Upper lobe of left lung (tissue), 4 donors: Measurements from ENCODE around the gene HID1.

Experiments used
- CTCF ChIP-seq, 6 experiments: fragments of 450-650 bp in 4 of 6; fragments of 200-600 bp in 2 of 6; sonication (generic) in 2 of 6; IDR thresholded peaks; one replicate each; pipeline ENCODE4 v1.5.1; 2016 to 2019; ENCODE audit warnings: antibody characterized with exemption in 6 of 6
- POLR2A ChIP-seq, 4 donors: fragments of 450-650 bp; IDR thresholded peaks; one replicate each; pipeline ENCODE4 v1.5.1; 2016 to 2017; ENCODE audit warnings: antibody characterized with exemption in 4 of 4, mild to moderate bottlenecking in 2 of 4
- POLR2AphosphoS5 ChIP-seq, 2 donors: sonication (generic); formaldehyde crosslinking; IDR thresholded peaks; one replicate each; pipeline ENCODE4 v1.5.1; 2017; ENCODE audit warnings: antibody characterized with exemption in 2 of 2

- TF ChIP-seq POLR2AphosphoS5 (IDR thresholded peaks at IDR 0.05) (no peak), POLR2A (IDR thresholded peaks at IDR 0.05) (no peak), CTCF (IDR thresholded peaks at IDR 0.05) (no peak)
These were observed 7.0 kb upstream of the HID1 start for GRCh38 chr17:74979408-74980146.
